PC-9 (cell line): ENCODE data around the gene MAP2K1. TPM values are rescaled to one million over a fixed set of nuclear protein-coding genes. Genes with fewer than 3 reads are reported as not detected.

Source experiments
- BruUV-seq: library from RNA; stranded (reverse); fragments of 400-500 nt; replicated peaks from 2 replicates; lab custom pipeline; 2021; lab: Mats Ljungman, UMichigan
- CTCF ChIA-PET: fragments of 300-600 bp; sonication (Branson Sonifier 250); formaldehyde crosslinking; loops from one replicate; lab custom pipeline; 2022; ENCODE audit warnings: antibody characterized with exemption; lab: Charles Lee
- POLR2A ChIA-PET: fragments of 300-600 bp; sonication (Branson Sonifier 250); formaldehyde crosslinking; loops from one replicate; lab custom pipeline; 2022; ENCODE audit warnings: antibody characterized with exemption; ENCODE audit not compliant: unreplicated experiment; lab: Charles Lee
- DNase-seq, 2 experiments: peaks; one replicate each; pipeline versions ENCODE4 v3.0.0 to v3.0.0-alpha.2; 2015 to 2022; ENCODE audit warnings: mixed read lengths in 1 of 2
- H2AFZ ChIP-seq: fragments of 200-600 bp; sonication (generic); 2 replicates; pipeline ENCODE4 v1.8.1; 2017; ENCODE audit warnings: antibody characterized with exemption
- H3F3A ChIP-seq: fragments of 200-600 bp; sonication (generic); 2 replicates; pipeline ENCODE4 v1.8.1; 2017; ENCODE audit warnings: antibody characterized with exemption, mild to moderate bottlenecking, low read depth; ENCODE audit not compliant: insufficient read depth
- H3K27ac ChIP-seq: fragments of 200-600 bp; sonication (generic); 2 replicates; pipeline ENCODE4 v1.6.1; 2016; ENCODE audit warnings: mixed run types
- H3K27me3 ChIP-seq: fragments of 200-600 bp; sonication (generic); 2 replicates; pipeline ENCODE4 v1.6.1; 2016; ENCODE audit warnings: low read depth, mixed run types; ENCODE audit not compliant: insufficient read depth
- H3K36me3 ChIP-seq: fragments of 200-600 bp; sonication (generic); 2 replicates; pipeline ENCODE4 v1.6.1; 2016; ENCODE audit warnings: low read depth, mixed run types
- H3K4me1 ChIP-seq: fragments of 200-600 bp; sonication (generic); replicated peaks from 2 replicates; pipeline ENCODE4 v1.6.1; 2016; ENCODE audit warnings: mixed run types; ENCODE audit not compliant: insufficient read depth
- H3K4me2 ChIP-seq: fragments of 200-600 bp; sonication (generic); 2 replicates; pipeline ENCODE4 v1.6.1; 2017; ENCODE audit warnings: mixed run types
- H3K4me3 ChIP-seq: fragments of 200-600 bp; sonication (generic); 2 replicates; pipeline ENCODE4 v1.6.1; 2016; ENCODE audit warnings: mixed run types
- H3K79me2 ChIP-seq: fragments of 200-600 bp; sonication (generic); 2 replicates; pipeline ENCODE4 v1.6.1; 2017; ENCODE audit warnings: low read depth, mixed run types
- H3K9me2 ChIP-seq: fragments of 200-600 bp; sonication (generic); 2 replicates; pipeline ENCODE4 v1.8.1; 2017; ENCODE audit warnings: mild to moderate bottlenecking; ENCODE audit not compliant: insufficient read depth
- H3K9me3 ChIP-seq: fragments of 200-600 bp; sonication (generic); 2 replicates; pipeline ENCODE4 v1.8.1; 2016; ENCODE audit warnings: low read depth; ENCODE audit not compliant: insufficient read depth
- H4K20me1 ChIP-seq: fragments of 200-600 bp; sonication (generic); 2 replicates; pipeline ENCODE4 v1.8.1; 2017; ENCODE audit not compliant: insufficient read depth
- CTCF ChIP-seq: fragments of 200-600 bp; sonication (generic); conservative IDR thresholded peaks from 2 replicates; pipeline ENCODE4 v1.6.1; 2017; ENCODE audit warnings: mixed run types, antibody characterized with exemption, mild to moderate bottlenecking, moderate library complexity
- EZH2 ChIP-seq: fragments of 200-600 bp; sonication (generic); IDR thresholded peaks from 2 replicates; pipeline ENCODE4 v1.8.0; 2017; ENCODE audit warnings: antibody characterized with exemption, low read depth
- intact Hi-C: fragments of 100-400 bp; cut with micrococcal nuclease; formaldehyde crosslinking; loops from one replicate; pipeline ENCODE4 v1.10.0; 2022; ENCODE audit not compliant: unreplicated experiment
- total RNA-seq: library from RNA; stranded (reverse); gene quantifications from 2 replicates; pipeline ENCODE4 v1.2.3, GENCODE V29; 2021

MAP2K1 gene
- total RNA-seq, 1 experiment from 2014 or later, result 78.6 TPM

GRCh38 chr15:66505818-66506217, 119.1 kb downstream of the MAP2K1 start:
- intact Hi-C loops, result loop anchor here (5.0 to 10.0 kb wide), 3 partner anchors 261 to 601 kb away; no protein-coding TSS in a partner anchor
- H3K4me1 ChIP-seq, result peaks cover 11% of the 10 kb centered on the region
- no peaks in the 10 kb centered on the region for H3K9me3 ChIP-seq
- TF ChIP-seq CTCF (no peak), EZH2 (no peak)
- peak overlapping the region; percentile 91 for H2AFZ ChIP-seq
- peak overlapping the region; percentile 91 for H3K27ac ChIP-seq
- DNase-seq, result no peak
- H4K20me1 ChIP-seq, result peaks cover 29% of the 10 kb centered on the region
- H3K79me2 ChIP-seq, result peaks cover 63% of the 10 kb centered on the region
- peak overlapping the region; percentile 100 for H3K4me3 ChIP-seq
- H3K27me3 ChIP-seq, result no peaks in the 10 kb centered on the region
- ChIA-PET CTCF (no interaction called here), POLR2A (no interaction called here)
- no peaks in the 10 kb centered on the region for H3K9me2 ChIP-seq
- H3K36me3 ChIP-seq, result peaks cover 32% of the 10 kb centered on the region
- peak overlapping the region; percentile 85 for H3K4me2 ChIP-seq
- peaks cover 41% of the 10 kb centered on the region for H3F3A ChIP-seq
- BruUV-seq, result no TSS peak

GRCh38 chr15:66508293-66508883, 121.7 kb downstream of the MAP2K1 start:
- H3K4me1 ChIP-seq, result no peaks in the 10 kb centered on the region
- H3K27ac ChIP-seq, result no peak overlapping the region
- ChIA-PET POLR2A (no interaction called here), CTCF (no interaction called here)
- DNase-seq, result no peak
- H3K36me3 ChIP-seq, result peaks cover 8% of the 10 kb centered on the region; the same call in 1 of the 2 replicates
- no peak overlapping the region for H3K4me2 ChIP-seq
- no peaks in the 10 kb centered on the region for H3K9me2 ChIP-seq
- H2AFZ ChIP-seq, result no peak overlapping the region
- peaks cover 4% of the 10 kb centered on the region; the same call in 1 of the 2 replicates for H4K20me1 ChIP-seq
- no peak overlapping the region for H3K4me3 ChIP-seq
- no peaks in the 10 kb centered on the region for H3K27me3 ChIP-seq
- BruUV-seq, result no TSS peak
- peaks cover 15% of the 10 kb centered on the region; the same call in 1 of the 2 replicates for H3F3A ChIP-seq
- H3K79me2 ChIP-seq, result peaks cover 37% of the 10 kb centered on the region
- TF ChIP-seq EZH2 (no peak), CTCF (no peak)
- intact Hi-C loops, result loop anchor here (5.0 to 10.0 kb wide), 3 partner anchors 259 to 604 kb away; no protein-coding TSS in a partner anchor
- H3K9me3 ChIP-seq, result no peaks in the 10 kb centered on the region

GRCh38 chr15:66514586-66514985, 127.9 kb downstream of the MAP2K1 start:
- Histone ChIP-seq H3K27me3 (no peaks in the 10 kb centered on the region), H3K9me2 (no peaks in the 10 kb centered on the region), H3K4me3 (no peak overlapping the region), H3F3A (peaks cover 17% of the 10 kb centered on the region; the same call in 1 of the 2 replicates), H4K20me1 (no peaks in the 10 kb centered on the region), H3K9me3 (no peaks in the 10 kb centered on the region), H3K36me3 (no peaks in the 10 kb centered on the region), H3K4me2 (no peak overlapping the region), H2AFZ (no peak overlapping the region), H3K79me2 (no peaks in the 10 kb centered on the region), H3K27ac (no peak overlapping the region), H3K4me1 (peaks cover 12% of the 10 kb centered on the region)
- intact Hi-C loops, result no loop called here
- POLR2A ChIA-PET, result no interaction called here
- CTCF ChIA-PET, result no interaction called here
- TF ChIP-seq CTCF (no peak), EZH2 (no peak)
- DNase-seq, result no peak
- BruUV-seq, result no TSS peak
